NCI-H1417 treated with DMSO at 0.1 percent for 48 hours (cell line): ENCODE measurements around the gene MBOAT1.
"Not testable (repeated sequence)": the region's sequence is repeated elsewhere in the genome, so short reads cannot be mapped to it uniquely, and the experiment has no call there.

ENCODE experiments used
- DNase-seq: peaks from one replicate; lab custom pipeline; 2025; lab: John Stamatoyannopoulos, UW

Gene MBOAT1, protein sequence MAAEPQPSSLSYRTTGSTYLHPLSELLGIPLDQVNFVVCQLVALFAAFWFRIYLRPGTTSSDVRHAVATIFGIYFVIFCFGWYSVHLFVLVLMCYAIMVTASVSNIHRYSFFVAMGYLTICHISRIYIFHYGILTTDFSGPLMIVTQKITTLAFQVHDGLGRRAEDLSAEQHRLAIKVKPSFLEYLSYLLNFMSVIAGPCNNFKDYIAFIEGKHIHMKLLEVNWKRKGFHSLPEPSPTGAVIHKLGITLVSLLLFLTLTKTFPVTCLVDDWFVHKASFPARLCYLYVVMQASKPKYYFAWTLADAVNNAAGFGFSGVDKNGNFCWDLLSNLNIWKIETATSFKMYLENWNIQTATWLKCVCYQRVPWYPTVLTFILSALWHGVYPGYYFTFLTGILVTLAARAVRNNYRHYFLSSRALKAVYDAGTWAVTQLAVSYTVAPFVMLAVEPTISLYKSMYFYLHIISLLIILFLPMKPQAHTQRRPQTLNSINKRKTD

DNA sequence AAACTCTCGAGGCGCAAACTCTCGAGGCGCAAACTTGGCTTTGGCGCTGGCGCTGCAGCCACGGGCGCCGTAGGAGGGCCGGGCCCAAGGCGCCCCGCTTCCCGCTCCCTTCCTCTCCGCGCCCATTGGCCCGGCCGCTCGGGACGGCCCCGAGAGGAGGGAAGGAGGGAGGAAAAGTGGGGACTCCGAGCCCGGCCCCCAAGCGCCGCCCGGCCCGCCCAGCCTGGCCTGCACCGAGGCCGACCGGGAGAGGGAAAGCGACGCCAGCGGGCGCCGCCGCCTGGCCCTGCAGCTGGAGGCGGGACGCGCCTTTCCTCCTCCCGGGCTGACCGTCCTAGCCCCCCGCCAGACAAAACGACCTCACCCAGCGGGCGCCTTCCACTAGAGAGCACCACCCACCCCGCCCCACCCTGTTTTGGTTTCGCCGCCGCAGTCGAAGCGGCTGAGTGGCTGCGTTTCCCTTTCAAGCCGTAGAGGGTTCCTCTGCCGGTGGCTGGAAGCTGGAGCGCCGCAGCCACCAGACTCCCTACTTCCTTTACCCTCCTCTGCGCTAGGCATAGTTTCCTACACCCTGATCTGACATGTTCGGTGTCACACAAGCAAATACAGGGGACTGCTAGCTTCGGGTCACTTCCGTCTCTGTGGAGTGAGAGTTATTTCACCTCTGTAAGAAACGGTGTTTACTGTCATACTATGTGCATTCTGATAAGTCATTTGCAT is at the start of gene MBOAT1:
MBOAT1 (minus strand) TSS at position 78 of the 720 bp plus-strand sequence. CDS start 235 bp downstream, outside the sequence.
- no peak for DNase-seq

DNA sequence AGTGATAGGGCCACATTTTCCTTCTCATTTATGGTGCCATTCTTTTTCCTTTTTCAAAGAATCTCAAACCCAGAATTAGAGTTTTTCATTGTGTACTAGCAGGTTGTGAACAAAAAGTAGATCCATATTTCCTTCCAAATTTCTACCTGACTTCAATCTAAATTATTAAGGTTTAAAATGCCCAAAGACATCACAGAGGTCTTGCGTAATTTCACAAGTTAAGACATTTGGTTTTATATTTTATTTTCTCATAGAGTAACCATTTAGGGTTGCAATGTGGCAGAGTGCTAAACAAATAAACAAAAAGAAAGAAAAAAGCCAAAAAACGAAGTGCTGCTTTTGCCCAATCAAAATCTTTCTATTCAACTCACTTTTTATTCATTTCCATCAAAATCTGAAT is 49.4 kb upstream of the MBOAT1 start:
- DNase-seq: no peak

DNA sequence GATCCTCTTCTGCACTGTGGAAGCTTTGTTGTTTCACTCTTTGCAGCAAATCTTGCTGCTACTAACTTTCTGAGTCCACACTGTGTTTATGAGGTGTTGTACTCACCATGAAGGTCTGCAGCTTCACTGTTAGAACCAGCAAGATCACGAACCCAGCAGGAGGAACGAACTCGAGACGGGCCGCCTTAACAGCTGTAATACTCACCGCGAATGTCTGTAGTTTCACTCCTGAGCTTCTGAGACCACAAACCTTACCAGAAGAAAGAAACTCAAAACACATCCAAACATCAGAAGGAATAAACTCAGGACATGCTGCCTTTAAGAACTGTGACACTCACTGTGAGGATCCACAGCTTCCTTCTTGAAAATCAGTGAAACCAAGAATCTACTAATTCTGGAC is 48.1 kb upstream of the MBOAT1 start:
- no peak for DNase-seq

DNA sequence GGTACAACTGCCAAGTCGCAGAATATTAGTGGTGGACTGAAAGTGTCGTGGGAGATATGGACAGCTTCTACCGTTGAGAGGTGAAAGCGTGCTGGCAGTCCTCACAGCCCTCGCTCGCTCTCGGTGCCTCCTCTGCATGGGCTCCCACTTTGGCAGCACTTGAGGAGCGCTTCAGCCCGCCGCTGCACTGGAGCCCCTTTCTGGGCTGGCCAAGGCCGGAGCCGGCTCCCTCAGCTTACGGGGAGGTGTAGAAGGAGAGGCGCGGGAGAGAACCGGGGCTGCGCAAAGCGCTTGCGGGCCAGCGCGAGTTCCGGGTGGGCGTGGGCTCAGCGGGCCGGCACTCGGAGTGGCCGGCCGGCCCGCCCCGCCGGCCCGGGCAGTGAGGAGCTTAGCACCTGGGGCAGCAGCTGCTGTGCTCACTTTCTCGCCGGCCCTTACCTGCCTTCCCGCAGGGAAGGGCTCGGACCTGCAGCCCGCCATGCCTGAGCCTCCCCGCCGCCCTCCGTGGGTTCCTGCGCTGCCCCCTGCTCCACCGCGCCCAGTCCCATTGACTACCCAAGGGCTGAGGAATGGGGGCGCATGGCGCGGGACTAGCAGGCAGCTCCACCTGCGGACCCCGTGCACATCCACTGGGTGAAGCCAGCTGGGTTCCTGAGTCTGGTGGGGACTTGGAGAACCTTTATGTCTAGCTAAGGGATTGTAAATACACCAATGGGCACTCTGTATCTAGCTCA is 47.2 kb upstream of the MBOAT1 start:
- DNase-seq: no peak

DNA sequence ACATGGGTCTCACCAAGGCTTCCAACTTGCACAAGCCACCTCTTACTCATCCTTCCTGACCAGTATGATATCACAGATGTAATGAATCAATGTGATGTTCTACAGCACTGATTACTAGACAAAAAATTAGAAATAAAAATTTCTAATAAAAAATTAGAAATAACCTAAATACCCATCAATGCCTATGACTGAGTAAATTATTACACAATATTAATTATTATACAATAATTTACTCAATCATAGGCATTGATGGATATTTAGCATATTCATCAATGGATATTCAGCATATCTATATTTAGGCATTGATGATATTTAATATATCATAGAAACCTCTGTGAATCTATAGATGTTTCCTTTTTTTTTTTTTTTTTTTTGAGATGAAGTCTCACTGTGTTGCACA is 43.2 kb upstream of the MBOAT1 start:
- no peak for DNase-seq

DNA sequence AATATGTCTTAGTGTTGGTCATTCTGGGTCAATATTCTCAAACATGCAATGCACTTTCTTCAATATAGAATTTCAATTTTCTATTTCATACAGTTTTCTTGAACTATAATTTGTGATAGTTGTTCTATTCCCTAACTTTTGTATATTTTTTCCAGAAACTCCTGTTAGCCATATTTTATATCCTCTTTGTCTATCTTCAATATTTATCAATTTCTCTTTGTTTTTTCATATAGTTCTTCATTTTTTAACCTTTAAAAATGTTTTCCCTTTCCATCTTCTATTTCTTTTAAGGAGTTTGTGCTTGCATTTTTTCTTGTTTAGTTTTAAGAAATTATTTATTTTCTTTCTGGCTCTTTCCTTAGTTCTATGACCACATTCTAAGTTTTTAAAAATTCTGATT is 42.0 kb upstream of the MBOAT1 start:
- no peak for DNase-seq

DNA sequence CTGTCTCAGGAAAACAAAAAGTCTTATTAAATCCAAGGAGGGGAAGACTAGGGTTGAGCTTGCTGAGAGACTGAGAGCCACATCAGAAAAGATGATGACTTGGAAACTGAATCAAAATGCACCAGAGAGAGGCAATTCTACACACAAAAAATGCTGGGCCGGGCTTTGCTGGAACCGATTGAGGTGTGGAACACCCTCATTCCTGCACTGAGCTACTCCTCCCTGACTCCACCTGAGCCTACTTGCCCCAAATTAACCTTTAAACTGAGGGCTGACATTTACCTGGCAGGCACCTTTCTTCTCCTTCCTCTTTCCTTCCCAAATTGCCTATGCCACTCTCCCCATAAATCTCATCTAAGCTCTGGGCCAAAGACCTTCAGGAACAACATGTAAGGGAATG is 40.8 kb upstream of the MBOAT1 start:
- DNase-seq: no peak

DNA sequence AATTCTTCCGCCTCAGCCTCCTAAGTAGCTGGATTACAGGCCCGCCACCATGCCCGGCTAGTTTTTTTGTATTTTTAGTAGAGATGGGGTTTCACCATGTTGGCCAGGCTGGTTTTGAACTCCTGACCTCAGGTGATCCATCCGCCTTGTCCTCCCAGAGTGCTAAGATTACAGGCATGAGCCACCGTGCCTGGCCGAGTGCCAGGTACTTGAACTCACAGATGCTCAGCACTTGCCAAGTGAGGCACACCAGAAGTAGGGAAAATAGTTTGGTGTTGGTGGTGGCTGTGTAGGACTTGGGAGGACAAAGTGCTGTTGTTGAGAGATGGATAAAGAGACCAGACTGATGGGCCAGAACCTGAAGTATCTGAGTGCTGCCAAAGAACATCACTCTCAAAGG is 40.0 kb upstream of the MBOAT1 start:
- DNase-seq: no peak

DNA sequence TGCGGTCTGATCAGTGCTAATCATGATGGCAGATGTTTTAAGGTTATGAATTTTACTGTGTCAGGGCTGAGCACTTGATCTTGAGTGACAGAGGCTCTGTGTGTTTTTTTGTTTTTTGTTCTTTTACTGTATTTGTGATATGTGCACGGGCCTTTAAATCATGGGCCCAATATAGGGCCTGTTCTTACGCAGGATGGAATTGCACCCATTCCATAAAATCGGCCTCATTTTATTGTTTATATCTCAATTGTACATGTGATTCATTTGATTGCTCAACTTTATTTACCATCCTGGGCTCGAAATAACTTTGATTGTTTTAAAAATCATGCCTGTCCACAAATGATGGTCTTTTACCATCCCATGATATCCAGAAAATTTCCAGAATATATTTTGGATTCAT is 39.3 kb upstream of the MBOAT1 start:
- DNase-seq: no peak

DNA sequence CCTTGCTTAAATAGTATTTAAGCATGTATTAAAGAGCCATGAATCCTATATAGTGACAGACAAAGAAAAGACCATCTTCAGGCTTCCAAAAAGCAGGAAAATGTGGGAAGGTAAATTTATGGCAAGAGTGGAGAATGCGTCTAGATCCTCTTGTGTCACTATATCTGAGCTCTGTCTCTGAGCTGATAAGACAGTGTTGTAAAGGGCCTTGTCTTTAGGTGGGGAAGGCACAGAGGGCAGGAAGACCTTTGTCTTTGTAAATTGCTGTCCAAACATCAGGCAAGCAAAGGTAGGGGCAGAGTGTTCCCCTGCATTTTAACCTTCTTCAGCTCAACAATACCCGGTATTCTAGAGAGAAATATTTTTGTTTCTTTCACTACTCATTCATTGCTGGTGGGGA is 33.9 kb upstream of the MBOAT1 start:
- no peak for DNase-seq

DNA sequence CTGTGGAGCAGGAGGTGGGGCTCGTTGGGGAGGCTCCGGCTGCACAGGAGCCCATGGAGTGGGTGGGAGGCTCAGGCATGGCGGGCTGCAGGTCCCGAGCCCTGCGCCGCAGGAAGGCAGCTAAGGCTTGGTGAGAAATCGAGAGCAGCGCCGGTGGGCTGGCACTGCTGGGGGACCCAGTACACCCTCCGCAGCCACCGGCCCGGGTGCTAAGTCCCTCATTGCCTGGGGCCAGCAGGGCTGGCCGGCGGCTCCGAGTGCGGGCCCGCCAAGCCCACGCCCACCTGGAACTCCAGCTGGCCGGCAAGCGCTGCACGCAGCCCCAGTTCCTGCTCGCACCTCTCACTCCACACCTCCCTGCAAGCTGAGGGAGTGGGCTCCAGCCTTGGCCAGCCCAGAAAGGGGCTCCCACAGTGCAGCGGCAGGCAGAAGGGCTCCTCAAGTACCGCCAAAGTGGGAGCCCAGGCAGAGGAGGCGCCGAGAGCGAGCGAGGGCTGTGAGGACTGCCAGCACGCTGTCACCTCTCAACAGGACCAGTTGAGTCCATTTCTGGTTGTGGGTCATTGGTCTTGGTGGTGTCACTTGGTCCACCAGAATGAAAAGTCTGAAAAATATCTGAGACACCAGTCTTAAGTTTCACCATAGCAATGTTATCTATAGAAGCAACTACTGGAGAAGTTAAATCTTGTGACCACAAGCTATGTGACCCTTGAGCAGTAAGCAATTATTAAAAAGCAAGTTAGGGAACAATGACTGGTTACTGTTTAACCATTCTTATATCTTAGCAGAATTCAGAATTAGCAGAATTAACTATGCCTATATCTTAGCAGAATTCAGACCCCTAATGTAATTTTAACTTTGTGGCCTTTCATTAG is 32.8 kb upstream of the MBOAT1 start:
- DNase-seq: not testable (repeated sequence)

DNA sequence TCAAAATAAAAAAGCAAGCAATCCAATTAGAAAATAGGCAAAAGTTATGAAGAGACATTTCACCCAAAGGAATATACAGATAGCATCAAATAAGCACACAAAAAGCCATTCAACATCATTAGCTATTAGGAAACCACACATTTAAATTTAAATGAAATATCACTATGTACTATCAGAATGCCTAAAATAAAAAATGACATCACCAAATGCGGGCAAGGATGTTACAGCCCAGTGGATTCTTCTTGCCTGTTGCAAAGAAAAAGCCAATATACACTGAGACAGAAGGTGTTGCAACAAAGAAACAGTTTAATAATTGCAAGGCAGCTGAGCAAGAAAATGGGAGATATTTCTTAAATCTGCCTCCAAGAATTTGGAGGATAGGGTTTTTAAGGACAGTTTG is 31.0 kb upstream of the MBOAT1 start:
- DNase-seq: no peak

DNA sequence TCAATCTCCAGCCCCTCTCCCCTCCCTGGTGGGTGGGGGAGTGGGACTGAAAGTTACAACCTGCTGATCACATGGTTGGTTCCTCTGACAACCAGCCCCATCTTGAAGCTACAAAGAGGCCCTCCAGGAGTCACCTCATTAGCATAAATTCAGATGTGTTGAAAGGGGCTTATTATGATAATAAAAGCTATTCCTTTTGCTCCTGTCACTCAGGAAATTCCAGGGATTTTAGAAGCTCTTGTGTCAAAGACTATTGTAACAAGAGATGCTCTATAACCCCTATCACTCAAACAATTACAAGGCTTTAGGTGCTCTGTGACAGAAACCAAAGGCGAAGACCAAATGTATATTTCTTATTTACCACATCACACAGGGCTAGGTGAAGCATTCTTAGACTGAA is 30.1 kb upstream of the MBOAT1 start:
- DNase-seq: no peak

DNA sequence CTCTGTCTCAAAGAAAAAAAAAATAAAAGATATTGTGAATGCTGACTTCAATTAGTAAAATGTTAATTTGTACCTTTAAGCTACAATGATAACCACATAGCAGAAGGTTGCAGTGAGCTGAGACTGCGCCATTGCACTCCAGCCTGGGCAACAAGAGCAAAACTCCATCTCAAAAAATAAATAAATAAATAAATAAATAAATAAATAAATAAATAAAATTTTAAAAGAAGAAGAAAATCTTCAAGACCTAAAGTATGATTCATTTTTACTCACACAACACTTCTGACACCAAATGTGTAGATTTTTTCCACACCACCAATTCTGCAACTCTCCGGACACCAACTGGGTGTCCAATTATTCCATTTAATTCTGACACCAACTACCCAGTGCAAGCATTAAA is 28.8 kb upstream of the MBOAT1 start:
- DNase-seq: no peak

DNA sequence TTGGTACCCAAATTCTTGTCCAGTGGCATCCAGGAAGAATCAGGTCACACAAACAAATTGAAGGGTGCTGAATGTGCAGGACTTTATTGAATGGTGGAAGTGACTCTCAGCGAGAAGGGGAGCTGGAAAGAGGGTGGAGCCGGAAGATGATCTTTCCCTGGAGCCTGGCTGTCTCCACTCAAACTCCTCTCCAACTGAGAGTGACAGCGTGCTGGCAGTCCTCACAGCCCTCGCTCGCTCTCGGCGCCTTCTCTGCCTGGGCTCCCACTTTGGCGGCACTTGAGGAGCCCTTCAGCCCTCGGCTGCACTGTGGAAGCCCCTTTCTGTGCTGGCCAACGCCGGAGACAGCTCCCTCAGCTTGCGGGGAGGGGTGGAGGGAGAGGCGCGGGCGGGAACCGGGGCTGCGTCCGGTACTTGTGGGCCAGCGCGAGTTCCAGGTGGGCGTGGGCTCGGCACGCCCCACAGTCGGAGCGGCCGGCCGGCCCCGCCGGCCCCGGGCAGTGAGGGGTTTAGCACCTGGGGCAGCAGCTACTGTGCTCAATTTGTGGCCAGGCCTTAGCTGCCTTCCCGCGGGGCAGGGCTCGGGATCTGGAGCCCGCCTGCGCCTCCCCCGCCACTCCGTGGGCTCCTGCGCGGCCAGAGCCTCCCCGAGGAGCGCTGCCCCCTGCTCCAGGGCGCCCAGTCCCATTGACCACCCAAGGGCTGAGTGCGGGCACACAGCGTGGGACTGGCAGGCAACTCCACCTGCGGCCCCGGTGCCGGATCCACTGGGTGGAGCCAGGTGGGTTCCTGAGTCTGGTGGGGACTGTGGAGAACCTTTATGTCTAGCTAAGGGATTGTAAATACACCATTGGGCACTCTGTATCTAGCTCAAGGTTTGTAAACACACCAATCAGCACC is 26.7 kb upstream of the MBOAT1 start:
- no peak for DNase-seq

DNA sequence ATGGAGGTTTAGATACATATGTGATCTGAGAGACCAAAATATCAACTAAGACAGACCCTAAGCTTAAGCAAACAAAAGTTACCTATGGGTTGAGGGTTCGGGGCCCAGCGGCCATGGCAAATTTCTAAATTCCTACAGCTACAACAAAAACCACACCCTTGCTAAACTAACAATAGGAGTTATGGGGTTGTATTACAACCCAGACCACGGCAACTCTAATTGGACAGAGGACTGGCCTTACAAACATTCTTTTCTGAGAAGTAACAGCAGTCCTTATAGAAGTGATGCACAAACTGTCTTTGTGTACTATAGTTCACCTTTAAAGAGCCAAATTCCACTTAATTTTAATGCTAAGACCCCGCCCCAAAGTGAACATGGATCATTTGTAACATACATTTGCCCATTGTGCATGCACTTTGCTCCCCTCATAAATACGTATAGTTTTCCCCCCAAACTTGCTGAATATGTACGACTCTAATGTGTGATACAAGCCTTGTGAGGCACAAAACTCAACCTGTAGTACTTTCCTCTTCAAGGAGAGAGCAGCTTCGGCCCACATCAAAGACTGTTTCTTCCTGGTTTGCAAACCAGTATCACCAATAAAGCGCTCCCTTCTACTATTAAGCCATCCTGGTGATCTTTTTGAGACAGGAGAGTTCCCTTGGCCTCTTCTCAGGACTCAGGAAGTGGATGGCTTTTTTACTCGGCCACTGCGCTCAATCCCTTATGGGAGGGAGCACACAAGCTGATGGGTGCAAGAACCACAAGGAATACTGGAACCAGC is 25.6 kb upstream of the MBOAT1 start:
- no peak for DNase-seq

DNA sequence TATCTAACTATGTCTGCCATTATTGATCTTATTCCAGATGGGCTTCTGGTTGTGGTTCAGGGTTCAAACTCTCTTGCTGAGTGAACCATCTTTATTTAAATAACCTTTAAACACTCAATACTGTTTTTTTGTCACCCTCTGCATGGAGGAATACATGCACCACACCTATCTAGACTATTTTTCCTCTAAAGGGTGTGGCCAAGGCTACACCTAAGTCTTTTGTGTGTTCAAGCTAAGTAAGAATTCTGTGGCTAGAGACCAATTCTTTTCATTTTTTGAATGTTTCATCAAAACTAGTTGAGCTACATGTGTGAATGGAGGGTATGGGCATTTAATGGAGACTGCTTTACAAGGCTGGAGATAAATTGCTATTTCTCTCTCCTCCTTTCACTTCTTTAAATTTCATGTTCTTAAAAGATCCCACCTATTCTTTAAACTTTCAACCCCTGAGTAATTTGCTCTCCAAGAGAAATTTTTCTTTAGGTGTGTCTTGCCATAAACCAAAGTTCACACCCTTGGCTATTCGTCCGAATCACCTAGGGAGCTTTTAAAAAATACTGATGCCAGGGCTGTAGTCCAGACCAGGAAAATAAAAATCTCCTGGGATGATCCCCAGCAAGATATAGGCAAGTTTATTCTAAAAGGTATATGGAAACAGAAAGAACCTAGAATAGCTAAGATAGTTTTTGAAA is 24.8 kb upstream of the MBOAT1 start:
- DNase-seq: no peak

DNA sequence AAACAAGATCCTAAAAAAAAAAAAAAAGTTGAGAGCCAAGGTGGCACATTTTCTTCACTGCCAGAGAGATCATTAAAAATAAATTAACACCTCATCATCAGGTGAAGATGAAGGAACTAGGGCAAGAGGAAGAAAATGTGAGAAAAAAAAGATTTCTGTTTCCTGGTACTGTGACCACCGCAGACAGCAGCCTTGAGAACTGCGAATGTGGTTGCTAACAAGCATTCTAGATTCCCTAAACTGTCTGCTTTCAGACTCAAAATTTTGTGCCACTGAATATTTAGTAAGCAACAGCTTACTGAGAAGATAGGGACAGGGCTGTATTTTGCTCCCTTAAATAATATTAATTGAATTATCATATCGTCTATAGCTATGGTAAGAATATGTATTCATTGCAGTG is 24.1 kb upstream of the MBOAT1 start:
- DNase-seq: no peak

DNA sequence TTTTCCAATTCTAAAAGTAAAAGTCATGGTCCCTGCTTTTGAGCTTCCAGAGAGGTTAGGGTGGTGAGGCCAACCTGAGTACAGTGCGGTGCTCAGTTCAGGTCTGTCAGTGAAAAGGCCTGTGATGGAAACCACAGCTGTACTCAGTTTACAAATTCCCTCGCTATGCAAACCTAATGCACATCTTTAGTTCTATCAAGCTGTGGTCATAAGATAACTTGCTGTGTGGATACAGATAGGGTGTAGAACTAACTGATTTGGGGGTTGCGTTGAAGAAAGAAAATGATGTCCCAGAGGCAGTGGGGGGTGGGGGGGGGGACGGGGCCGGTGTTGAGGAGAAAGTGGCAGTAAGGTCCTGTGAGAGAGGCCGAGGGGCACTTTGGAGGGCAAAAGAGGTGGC is 22.8 kb upstream of the MBOAT1 start:
- no peak for DNase-seq
